H1 (cell line): ENCODE results near the gene ANKRD11. TPM values are rescaled to one million over a fixed set of nuclear protein-coding genes. Genes with fewer than 3 reads are reported as not detected.

Source experiments
- CTCF ChIA-PET: fragments of 300-600 bp; sonication (Branson Sonifier 250); formaldehyde crosslinking; loops from one replicate; lab custom pipeline; 2021; ENCODE audit not compliant: partially characterized antibody; lab: Charles Lee
- POLR2A ChIA-PET: fragments of 300-600 bp; sonication (Branson Sonifier 250); formaldehyde crosslinking; loops from one replicate; lab custom pipeline; 2021; ENCODE audit warnings: inconsistent platforms; ENCODE audit not compliant: partially characterized antibody; lab: Charles Lee
- DNase-seq, 2 experiments: peaks; one replicate each; pipeline versions ENCODE4 v3.0.0 to v3.0.0-alpha.2; 2010 to 2022; ENCODE audit warnings: low spot score in 2 of 2, low read depth in 1 of 2, mixed read lengths in 1 of 2
- FAIRE-seq: peaks from 2 replicates; lab custom pipeline; 2011; peaks lifted over from hg19 to GRCh38; lab: Jason Lieb, UNC
- H2AFZ ChIP-seq: 2 replicates; pipeline ENCODE4 v1.8.1; 2012; ENCODE audit warnings: low read length, inconsistent platforms
- H2AK5ac ChIP-seq: 2 replicates; pipeline ENCODE4 v1.6.1; 2013; ENCODE audit warnings: low read depth, low read length
- H2BK120ac ChIP-seq: replicated peaks from 2 replicates; pipeline ENCODE3; 2013; ENCODE audit warnings: low read depth, low read length, inconsistent platforms
- H2BK12ac ChIP-seq: 2 replicates; pipeline ENCODE4 v1.6.1; 2013; ENCODE audit warnings: low read depth, low read length
- H2BK15ac ChIP-seq: 2 replicates; pipeline ENCODE4 v1.6.1; 2013; ENCODE audit warnings: low read length
- H2BK20ac ChIP-seq: 2 replicates; pipeline ENCODE4 v1.6.1; 2013; ENCODE audit warnings: low read length
- H2BK5ac ChIP-seq: 2 replicates; pipeline ENCODE4 v1.6.1; 2013; ENCODE audit warnings: low read depth, low read length
- H3K14ac ChIP-seq: 2 replicates; pipeline ENCODE4 v1.6.1; 2013; ENCODE audit warnings: inconsistent platforms; ENCODE audit not compliant: insufficient read length
- H3K18ac ChIP-seq: 2 replicates; pipeline ENCODE4 v1.6.1; 2013; ENCODE audit warnings: low read length; ENCODE audit errors: extremely low read depth
- H3K23ac ChIP-seq: 2 replicates; pipeline ENCODE4 v1.6.1; 2013; ENCODE audit warnings: inconsistent platforms; ENCODE audit not compliant: insufficient read length
- H3K23me2 ChIP-seq: 2 replicates; pipeline ENCODE4 v1.6.1; 2013; ENCODE audit warnings: low read depth, low read length
- H3K27ac ChIP-seq: 2 replicates; pipeline ENCODE4 v1.6.1; 2011; ENCODE audit warnings: low read depth, low read length, inconsistent platforms
- H3K27me3 ChIP-seq, 4 experiments: replicated peaks in 1 of 4; 1 replicate in 1 of 4; 2 replicates in 3 of 4; pipeline versions ENCODE4 v1.6.1 to v1.8.1; 2011 to 2013; ENCODE audit warnings: low read length in 3 of 4, mild to moderate bottlenecking in 3 of 4, inconsistent platforms in 2 of 4, mixed read lengths in 2 of 4, moderate library complexity in 1 of 4; ENCODE audit not compliant: control insufficient read depth in 3 of 4, insufficient read depth in 3 of 4; ENCODE audit errors: extremely low read depth in 1 of 4
- H3K36me3 ChIP-seq, 4 experiments: 2 replicates each; pipeline versions ENCODE4 v1.6.1 to v1.8.1; 2011 to 2013; ENCODE audit warnings: mild to moderate bottlenecking in 4 of 4, low read length in 3 of 4, moderate library complexity in 2 of 4, control low read depth in 1 of 4, inconsistent platforms in 1 of 4; ENCODE audit not compliant: insufficient read depth in 4 of 4, control insufficient read depth in 2 of 4
- H3K4ac ChIP-seq: replicated peaks from 2 replicates; pipeline ENCODE3; 2013; ENCODE audit warnings: low read length, low read depth, mixed read lengths, inconsistent platforms; ENCODE audit not compliant: insufficient read length
- H3K4me1 ChIP-seq, 4 experiments: replicated peaks in 1 of 4; 1 replicate in 1 of 4; 2 replicates in 3 of 4; pipeline versions ENCODE4 v1.6.1 to v1.8.1; 2011 to 2013; ENCODE audit warnings: low read length in 3 of 4, inconsistent platforms in 2 of 4, mixed read lengths in 1 of 4; ENCODE audit not compliant: insufficient read depth in 4 of 4, control insufficient read depth in 3 of 4
- H3K4me2 ChIP-seq, 2 experiments: 2 replicates each; pipeline versions ENCODE4 v1.6.1 to v1.8.1; 2011 to 2013; ENCODE audit warnings: low read depth in 2 of 2, low read length in 2 of 2, control low read depth in 1 of 2, inconsistent platforms in 1 of 2, mild to moderate bottlenecking in 1 of 2; ENCODE audit not compliant: insufficient read depth in 1 of 2
- H3K4me3 ChIP-seq, 4 experiments: fragments of 200-600, 300-600 bp in 1 of 4; sonication (generic), shearing (Covaris generic), sonication (Bioruptor Twin) in 1 of 4; 2 replicates each; pipeline versions ENCODE4 v1.5.1 to v1.8.1; 2011 to 2016; ENCODE audit warnings: low read length in 4 of 4, low read depth in 3 of 4, control low read depth in 2 of 4, inconsistent platforms in 2 of 4, mild to moderate bottlenecking in 2 of 4, mixed read lengths in 1 of 4, moderate library complexity in 1 of 4; ENCODE audit not compliant: insufficient read depth in 2 of 4; ENCODE audit errors: extremely low read depth in 1 of 4
- H3K56ac ChIP-seq: replicated peaks from 2 replicates; pipeline ENCODE3; 2013; ENCODE audit warnings: low read depth, mild to moderate bottlenecking, mixed read lengths, low read length, inconsistent platforms; ENCODE audit not compliant: insufficient read length
- H3K79me1 ChIP-seq: 2 replicates; pipeline ENCODE4 v1.6.1; 2013; ENCODE audit warnings: low read depth, low read length, control low read depth
- H3K79me2 ChIP-seq, 2 experiments: 2 replicates each; pipeline versions ENCODE4 v1.6.1 to v1.8.1; 2012 to 2013; ENCODE audit warnings: low read length in 2 of 2, mild to moderate bottlenecking in 2 of 2, inconsistent platforms in 1 of 2; ENCODE audit not compliant: insufficient read depth in 2 of 2, control insufficient read depth in 1 of 2
- H3K9ac ChIP-seq, 4 experiments: replicated peaks in 1 of 4; 1 replicate in 1 of 4; 2 replicates in 3 of 4; pipeline versions ENCODE4 v1.6.1 to v1.8.1; 2011 to 2013; ENCODE audit warnings: low read depth in 3 of 4, low read length in 3 of 4, control low read depth in 2 of 4, mild to moderate bottlenecking in 2 of 4, moderate library complexity in 2 of 4, inconsistent platforms in 1 of 4; ENCODE audit errors: extremely low read depth in 1 of 4
- H3K9me3 ChIP-seq, 2 experiments: 2 replicates each; pipeline versions ENCODE4 v1.6.1 to v1.8.1; 2012 to 2013; ENCODE audit warnings: mild to moderate bottlenecking in 2 of 2, moderate library complexity in 2 of 2, control low read depth in 1 of 2, inconsistent platforms in 1 of 2, low read depth in 1 of 2, low read length in 1 of 2, mixed read lengths in 1 of 2; ENCODE audit not compliant: insufficient read depth in 2 of 2
- H4K20me1 ChIP-seq, 2 experiments: replicated peaks in 1 of 2; 2 replicates each; pipeline versions ENCODE3 to v1.8.1; 2011 to 2013; ENCODE audit warnings: inconsistent platforms in 2 of 2, low read length in 2 of 2, mild to moderate bottlenecking in 1 of 2; ENCODE audit not compliant: insufficient read depth in 2 of 2, control insufficient read depth in 1 of 2
- H4K5ac ChIP-seq: 2 replicates; pipeline ENCODE4 v1.6.1; 2013; ENCODE audit warnings: low read length, low read depth, mixed read lengths, inconsistent platforms; ENCODE audit not compliant: insufficient read length
- H4K8ac ChIP-seq: 2 replicates; pipeline ENCODE4 v1.8.0; 2013; ENCODE audit warnings: mild to moderate bottlenecking, moderate library complexity, low read length, inconsistent platforms; ENCODE audit not compliant: insufficient read depth; ENCODE audit errors: extremely low read depth
- H4K91ac ChIP-seq: replicated peaks from 2 replicates; pipeline ENCODE3; 2013; ENCODE audit warnings: low read length, mixed read lengths, inconsistent platforms; ENCODE audit not compliant: insufficient read length
- EGR1 ChIP-seq: IDR thresholded peaks from 2 replicates; pipeline ENCODE4 v1.6.1; 2011; ENCODE audit warnings: low read depth, low read length, borderline replicate concordance
- WGBS, 2 experiments: shearing (Covaris generic) in 1 of 2; methylation state at CpG; one replicate each; pipeline versions ENCODE4 v1.1.6 to v1.1.7; 2013 to 2015; ENCODE audit warnings: low lambda C conversion rate in 2 of 2, mixed read lengths in 2 of 2, inconsistent platforms in 1 of 2, low coverage in 1 of 2, missing lambda C conversion rate in 1 of 2; ENCODE audit not compliant: insufficient replicate concordance in 2 of 2, insufficient coverage in 1 of 2, insufficient read length in 1 of 2; ENCODE audit errors: extremely low coverage in 1 of 2, missing lambda C conversion rate in 1 of 2; 5-methylcytosine and 5-hydroxymethylcytosine counted together
- polyA plus RNA-seq, 7 experiments: library from polyadenylated mRNA; depleted of rRNA in 3 of 7; stranded (reverse) in 5 of 7; unstranded in 2 of 7; fragments of >200 nt in 5 of 7; fragments of 200-250 nt in 2 of 7; gene quantifications; 1 replicate in 5 of 7; 2 replicates in 1 of 7; 4 replicates in 1 of 7; pipeline versions ENCODE4 v1.2.1 to v1.2.3, GENCODE V29; 2011 to 2013; ENCODE audit warnings: missing spikeins in 2 of 7, mixed read lengths in 2 of 7
- total RNA-seq: library from RNA; stranded (reverse); fragmentation: NEBNext Ultra II Directional; extraction: Animal tissue kit (Norgen Biotek cat#: 25700); gene quantifications from 2 replicates; pipeline ENCODE4 v1.2.1, GENCODE V29; 2021
- TF ChIP-seq, protein P1 (sequence below): IDR thresholded peaks from 2 replicates; pipeline ENCODE4 v1.6.1; 2012; ENCODE audit warnings: inconsistent platforms

The ANKRD11 gene
- total and polyA plus RNA-seq, 2 of the 8 experiments (the other 6 are each of a cell fraction or from before 2014, with no cell fraction given): 46.5 to 142 TPM

DNA sequence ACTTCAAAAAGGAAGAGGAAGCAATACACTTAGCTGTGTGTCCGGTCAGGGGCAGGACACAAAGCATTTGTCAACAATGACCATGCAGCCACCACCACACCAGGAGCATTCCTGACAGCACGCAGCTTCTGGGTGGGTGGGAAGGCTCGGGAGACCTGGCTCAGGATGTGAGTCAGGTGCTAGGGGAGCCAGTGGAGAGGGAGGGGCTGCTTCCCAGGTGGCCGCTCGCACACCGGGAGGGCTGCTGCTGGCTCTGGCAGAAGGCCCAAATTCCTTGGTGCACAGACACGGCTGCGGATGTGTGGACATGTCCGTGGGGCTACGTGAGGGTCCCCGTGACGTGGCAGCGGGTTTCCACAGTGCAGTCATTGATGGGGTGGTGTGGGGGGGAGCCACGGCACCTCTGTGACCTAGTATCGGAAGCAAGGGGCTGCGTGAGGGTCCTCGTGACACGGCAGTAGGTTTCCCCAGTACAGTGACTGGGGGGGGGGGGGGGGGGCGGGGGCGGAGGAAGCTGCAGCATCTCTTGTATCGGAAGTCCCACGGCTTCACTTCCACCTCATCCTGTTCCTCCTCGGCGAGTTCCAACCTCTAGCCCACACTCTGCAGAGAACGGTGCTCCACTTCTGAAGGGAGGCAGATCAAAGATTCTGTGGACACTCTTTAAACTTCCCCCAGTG, 160.0 kb downstream of the ANKRD11 start:
- no peak overlapping the region for H3K9ac ChIP-seq
- H2AK5ac ChIP-seq: no peak overlapping the region
- H3K4me3 ChIP-seq: no peak overlapping the region
- H3K56ac ChIP-seq: no peak overlapping the region
- no peak overlapping the region for H3K27ac ChIP-seq
- CTCF ChIA-PET: interaction anchor here (0.7 to 1.3 kb wide), 3 partner anchors 22 to 44 kb away, joined by 3 to 4 read pairs (median 3); no protein-coding TSS in a partner anchor
- H4K5ac ChIP-seq: no peak overlapping the region
- no peak overlapping the region for H2BK120ac ChIP-seq
- no peak overlapping the region for H2BK20ac ChIP-seq
- 93% methylated on average over 19 of the region's 25 CpGs; no CpG with 5 or more reads in 1 of the 2 experiments for WGBS, 2 experiments
- H3K4me1 ChIP-seq: peaks cover 5 to 27% (median 17%) of the 10 kb centered on the region in 4 experiments
- TF ChIP-seq, protein P1, sequence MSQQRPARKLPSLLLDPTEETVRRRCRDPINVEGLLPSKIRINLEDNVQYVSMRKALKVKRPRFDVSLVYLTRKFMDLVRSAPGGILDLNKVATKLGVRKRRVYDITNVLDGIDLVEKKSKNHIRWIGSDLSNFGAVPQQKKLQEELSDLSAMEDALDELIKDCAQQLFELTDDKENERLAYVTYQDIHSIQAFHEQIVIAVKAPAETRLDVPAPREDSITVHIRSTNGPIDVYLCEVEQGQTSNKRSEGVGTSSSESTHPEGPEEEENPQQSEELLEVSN: no peak
- 0 out of 2 replicates have a peak, but pooled peaks have one; percentile 58 for TF ChIP-seq EGR1
- no peak overlapping the region for H3K4me2 ChIP-seq
- peaks cover 21% of the 10 kb centered on the region for H3K79me1 ChIP-seq
- H2BK5ac ChIP-seq: peak overlapping the region; percentile 60; the same call in 1 of the 2 replicates
- H3K27me3 ChIP-seq: no peaks in the 10 kb centered on the region
- H3K4ac ChIP-seq: no peak overlapping the region
- H3K36me3 ChIP-seq: no peaks in the 10 kb centered on the region
- FAIRE-seq (no peak), DNase-seq (no peak)
- no peak overlapping the region for H4K8ac ChIP-seq
- no peak overlapping the region for H3K23ac ChIP-seq
- H3K23me2 ChIP-seq: no peaks in the 10 kb centered on the region; the same call in 1 of the 2 replicates
- H2AFZ ChIP-seq: no peak overlapping the region
- H3K79me2 ChIP-seq: peaks cover 3 to 99% of the 10 kb centered on the region in 2 experiments
- H4K91ac ChIP-seq: no peak overlapping the region
- H3K14ac ChIP-seq: no peak overlapping the region
- no peak overlapping the region for H2BK15ac ChIP-seq
- no peaks in the 10 kb centered on the region for H3K9me3 ChIP-seq
- POLR2A ChIA-PET: interaction anchor here (0.9 to 1.4 kb wide), 2 partner anchors 161 to 178 kb away, joined by 3 to 4 read pairs; partner anchors contain the start of gene SPG7
- no peak overlapping the region for H3K18ac ChIP-seq
- H4K20me1 ChIP-seq: peaks cover 31 to 52% of the 10 kb centered on the region in 2 experiments
- H2BK12ac ChIP-seq: no peak overlapping the region
